OCI-LY1 (cell line): ENCODE results near the gene DAP.

Experiments used
- EZH2 ChIP-seq: fragments of 200-600 bp; sonication (generic), shearing (Covaris generic); IDR thresholded peaks from 2 replicates; pipeline ENCODE4 v1.8.0; 2017; ENCODE audit warnings: borderline replicate concordance, mixed run types, mild to moderate bottlenecking, antibody characterized with exemption, low read length, moderate library complexity, mixed read lengths
- TF ChIP-seq, protein P1 (sequence below): fragments of 200-600 bp; sonication (generic), shearing (Covaris generic); IDR thresholded peaks from 2 replicates; pipeline ENCODE4 v1.5.1; 2017; ENCODE audit warnings: mild to moderate bottlenecking, antibody characterized with exemption, low read length, moderate library complexity, mixed read lengths

DNA sequence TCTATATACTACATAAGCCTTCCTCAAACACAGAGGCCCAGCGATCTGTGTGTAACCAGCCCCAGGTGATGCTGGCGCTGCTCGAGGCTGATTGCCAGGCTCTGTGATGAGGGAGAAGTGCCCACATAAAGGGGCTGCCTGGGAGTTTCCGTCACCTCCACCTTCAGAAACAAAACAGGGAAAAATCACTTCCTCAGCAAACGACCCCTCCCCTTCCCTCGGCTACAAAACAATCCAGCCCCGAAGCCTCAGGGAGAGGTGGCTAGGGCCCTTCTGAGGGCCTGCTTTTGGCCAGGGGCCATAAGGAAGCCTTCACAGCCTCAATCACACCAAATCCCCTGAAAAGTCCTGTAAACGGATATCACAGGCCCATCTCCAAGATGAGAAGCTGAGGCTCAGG, 51.1 kb downstream of the DAP start:
- no peak for TF ChIP-seq EZH2
- TF ChIP-seq, protein P1, sequence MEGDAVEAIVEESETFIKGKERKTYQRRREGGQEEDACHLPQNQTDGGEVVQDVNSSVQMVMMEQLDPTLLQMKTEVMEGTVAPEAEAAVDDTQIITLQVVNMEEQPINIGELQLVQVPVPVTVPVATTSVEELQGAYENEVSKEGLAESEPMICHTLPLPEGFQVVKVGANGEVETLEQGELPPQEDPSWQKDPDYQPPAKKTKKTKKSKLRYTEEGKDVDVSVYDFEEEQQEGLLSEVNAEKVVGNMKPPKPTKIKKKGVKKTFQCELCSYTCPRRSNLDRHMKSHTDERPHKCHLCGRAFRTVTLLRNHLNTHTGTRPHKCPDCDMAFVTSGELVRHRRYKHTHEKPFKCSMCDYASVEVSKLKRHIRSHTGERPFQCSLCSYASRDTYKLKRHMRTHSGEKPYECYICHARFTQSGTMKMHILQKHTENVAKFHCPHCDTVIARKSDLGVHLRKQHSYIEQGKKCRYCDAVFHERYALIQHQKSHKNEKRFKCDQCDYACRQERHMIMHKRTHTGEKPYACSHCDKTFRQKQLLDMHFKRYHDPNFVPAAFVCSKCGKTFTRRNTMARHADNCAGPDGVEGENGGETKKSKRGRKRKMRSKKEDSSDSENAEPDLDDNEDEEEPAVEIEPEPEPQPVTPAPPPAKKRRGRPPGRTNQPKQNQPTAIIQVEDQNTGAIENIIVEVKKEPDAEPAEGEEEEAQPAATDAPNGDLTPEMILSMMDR = no peak
